ENCODE data around the gene SLC44A3. TPM values are rescaled to one million over a fixed set of nuclear protein-coding genes. Genes with fewer than 3 reads are reported as not detected.

The SLC44A3 gene
- total and polyA plus RNA-seq, 10 donors = 0.28 to 4.0 (median 0.95) TPM

GRCh38 chr1:94942171-94943128 is 122.3 kb downstream of the SLC44A3 start:
- TF ChIP-seq POLR2AphosphoS5 (IDR thresholded peaks at IDR 0.05) = no peak
- TF ChIP-seq CTCF (IDR thresholded peaks at IDR 0.05 in 8 of 11, conservative IDR thresholded peaks at IDR 0.05 in 3 of 11) = no peak
- no peak for TF ChIP-seq POLR2A (IDR thresholded peaks at IDR 0.05)
- 72 to 87% (median 78%) methylated on average over 8 of the region's 8 CpGs for WGBS, 5 donors
- H3K4me3 ChIP-seq = no peak overlapping the region
- H3K27ac ChIP-seq = no peak overlapping the region
- H3K9me3 ChIP-seq = no peaks in the 10 kb centered on the region
- no peak for DNase-seq
- no peaks in the 10 kb centered on the region for H3K27me3 ChIP-seq (replicated peaks in 1 of 7)
- intact Hi-C loops (cut with DNase I; ENCODE audit: low total_unique reads) = no loop called here
- no peaks in the 10 kb centered on the region for H3K36me3 ChIP-seq
- peaks cover 0 to 6% (median 0%) of the 10 kb centered on the region in 6 donors for H3K4me1 ChIP-seq

Other genes starting within 250 kb of the SLC44A3 start
- 100 to 1,000 TPM in 6 of 7 donors, 10 to 100 TPM in 1; 83.8 to 124 (median 111) TPM for gene CNN3, start 106.8 kb downstream of the SLC44A3 start, total RNA-seq
- gene CNN3, start 106.8 kb downstream of the SLC44A3 start, polyA plus RNA-seq = 10 to 100 TPM; 27.4 to 94.1 (median 54.8) TPM

Data from spleen (tissue), 11 donors.